Tongue (tissue), 2 donors: ENCODE measurements around the gene ARHGEF26. TPM values are rescaled to one million over a fixed set of nuclear protein-coding genes. Genes with fewer than 3 reads are reported as not detected.

ENCODE experiments used
- DNase-seq: peaks from one replicate; pipeline ENCODE4 v3.0.0-alpha.2; 2015
- total RNA-seq: library from RNA; depleted of rRNA; stranded (reverse); fragments of >200 nt; gene quantifications from one replicate; pipeline ENCODE4 v1.2.3, GENCODE V29; 2014

Gene ARHGEF26
- total RNA-seq, 1 donor from 2014 or later = 18.4 TPM

DNA sequence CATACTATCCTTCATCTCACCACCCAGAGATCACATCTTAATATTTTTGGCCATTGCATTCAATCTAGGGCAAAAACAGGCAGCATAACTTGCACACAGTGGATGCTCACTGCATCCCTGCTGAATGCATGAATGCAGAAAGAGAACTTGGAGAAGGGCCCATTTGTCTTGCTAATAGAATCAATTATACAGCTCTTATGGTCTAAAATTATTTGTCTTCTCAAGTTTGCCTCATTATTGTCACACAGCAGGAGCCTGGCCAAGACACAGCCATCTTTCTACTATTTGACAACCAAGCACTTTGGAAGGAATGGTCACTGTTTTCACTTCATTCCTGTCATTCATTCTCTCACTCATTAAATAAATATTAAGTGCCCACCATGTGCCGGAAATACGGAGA lies 1.2 kb upstream of the ARHGEF26 start:
- DNase-seq = no peak

DNA sequence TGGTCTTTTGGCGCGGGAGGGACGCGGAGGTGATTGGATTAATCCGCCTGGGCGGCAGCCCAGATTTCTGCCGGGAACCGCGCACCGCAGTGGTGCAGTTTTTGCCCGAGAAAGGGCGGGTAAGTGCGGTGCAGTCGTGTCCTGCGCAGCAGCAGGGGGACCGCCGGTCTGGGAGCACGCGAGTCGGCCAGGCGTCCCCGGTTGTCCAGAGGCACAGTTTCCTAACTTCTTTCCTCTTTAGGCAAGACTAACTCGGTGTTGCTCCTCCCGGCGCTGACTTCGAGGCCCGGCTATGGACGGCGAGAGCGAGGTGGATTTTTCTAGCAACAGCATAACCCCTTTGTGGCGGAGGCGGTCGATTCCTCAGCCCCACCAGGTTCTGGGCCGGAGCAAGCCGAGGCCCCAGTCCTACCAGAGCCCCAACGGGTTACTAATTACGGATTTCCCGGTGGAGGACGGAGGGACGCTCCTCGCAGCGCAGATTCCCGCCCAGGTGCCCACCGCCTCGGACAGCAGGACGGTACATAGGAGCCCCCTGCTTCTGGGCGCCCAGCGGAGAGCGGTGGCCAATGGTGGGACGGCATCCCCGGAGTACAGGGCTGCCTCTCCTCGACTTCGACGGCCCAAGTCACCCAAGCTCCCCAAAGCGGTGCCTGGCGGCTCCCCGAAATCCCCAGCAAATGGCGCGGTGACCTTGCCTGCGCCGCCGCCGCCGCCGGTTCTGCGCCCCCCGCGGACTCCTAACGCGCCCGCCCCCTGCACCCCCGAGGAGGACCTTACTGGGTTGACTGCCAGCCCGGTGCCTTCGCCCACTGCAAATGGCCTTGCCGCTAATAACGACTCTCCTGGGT lies 736 bp downstream of the ARHGEF26 start:
- DNase-seq = peak; percentile 63

DNA sequence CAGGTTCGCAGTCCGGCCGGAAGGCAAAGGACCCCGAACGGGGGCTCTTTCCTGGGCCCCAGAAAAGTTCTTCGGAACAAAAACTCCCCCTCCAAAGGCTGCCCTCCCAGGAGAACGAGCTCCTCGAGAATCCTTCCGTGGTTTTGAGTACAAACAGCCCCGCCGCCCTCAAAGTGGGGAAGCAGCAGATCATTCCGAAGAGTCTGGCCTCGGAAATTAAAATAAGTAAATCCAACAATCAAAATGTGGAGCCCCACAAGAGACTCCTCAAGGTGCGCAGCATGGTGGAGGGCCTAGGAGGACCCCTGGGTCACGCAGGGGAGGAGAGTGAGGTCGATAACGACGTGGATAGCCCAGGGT lies 1.3 kb downstream of the ARHGEF26 start:
- peak; percentile 28 for DNase-seq

DNA sequence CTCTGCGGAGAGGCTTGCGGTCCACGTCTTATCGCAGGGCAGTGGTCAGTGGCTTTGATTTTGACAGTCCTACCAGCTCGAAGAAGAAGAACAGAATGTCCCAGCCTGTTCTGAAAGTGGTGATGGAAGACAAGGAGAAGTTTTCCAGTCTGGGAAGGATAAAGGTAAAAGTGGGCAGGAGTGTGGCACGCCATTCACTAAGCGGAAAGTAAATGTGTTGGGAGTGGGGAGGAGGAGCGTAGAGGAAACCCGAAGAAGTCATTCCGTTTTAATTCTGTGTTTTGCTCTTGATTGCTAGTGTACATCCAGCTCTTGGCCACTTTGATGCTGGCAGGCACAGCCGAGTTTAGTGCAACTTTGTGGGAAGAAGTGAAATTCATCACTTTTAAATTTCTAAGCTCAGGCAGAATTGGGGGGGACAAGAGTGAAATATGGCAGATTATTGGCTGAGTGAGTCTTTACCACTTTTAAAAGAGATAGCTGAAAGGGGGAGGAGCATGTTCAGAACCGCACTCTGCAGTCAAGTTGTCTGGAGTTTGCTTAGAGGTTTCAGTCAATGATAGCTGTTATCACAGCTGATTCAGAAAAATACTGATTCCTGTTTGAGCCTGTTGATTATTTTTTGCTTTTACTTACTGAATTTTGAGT lies 1.8 kb downstream of the ARHGEF26 start:
- peak; percentile 51 for DNase-seq

DNA sequence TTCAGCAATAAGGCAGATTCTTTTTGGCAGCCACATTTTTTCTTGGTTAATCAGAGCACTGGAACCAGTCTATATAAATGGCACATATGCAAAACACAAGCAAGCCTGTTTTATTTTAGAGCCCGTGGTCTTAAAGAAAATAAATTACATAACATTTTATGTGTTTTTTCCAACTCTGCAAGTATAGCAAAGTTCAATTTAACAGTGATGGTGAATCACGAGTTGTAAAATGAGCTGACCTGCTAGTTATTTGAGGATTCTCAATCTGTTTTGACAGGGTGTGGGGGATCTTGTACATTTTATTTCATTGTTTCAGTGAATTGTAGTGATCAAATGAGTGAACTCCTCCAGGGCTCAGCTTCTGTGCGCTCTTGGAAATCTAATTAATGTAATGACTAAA lies 2.7 kb downstream of the ARHGEF26 start:
- DNase-seq = peak; percentile 12

DNA sequence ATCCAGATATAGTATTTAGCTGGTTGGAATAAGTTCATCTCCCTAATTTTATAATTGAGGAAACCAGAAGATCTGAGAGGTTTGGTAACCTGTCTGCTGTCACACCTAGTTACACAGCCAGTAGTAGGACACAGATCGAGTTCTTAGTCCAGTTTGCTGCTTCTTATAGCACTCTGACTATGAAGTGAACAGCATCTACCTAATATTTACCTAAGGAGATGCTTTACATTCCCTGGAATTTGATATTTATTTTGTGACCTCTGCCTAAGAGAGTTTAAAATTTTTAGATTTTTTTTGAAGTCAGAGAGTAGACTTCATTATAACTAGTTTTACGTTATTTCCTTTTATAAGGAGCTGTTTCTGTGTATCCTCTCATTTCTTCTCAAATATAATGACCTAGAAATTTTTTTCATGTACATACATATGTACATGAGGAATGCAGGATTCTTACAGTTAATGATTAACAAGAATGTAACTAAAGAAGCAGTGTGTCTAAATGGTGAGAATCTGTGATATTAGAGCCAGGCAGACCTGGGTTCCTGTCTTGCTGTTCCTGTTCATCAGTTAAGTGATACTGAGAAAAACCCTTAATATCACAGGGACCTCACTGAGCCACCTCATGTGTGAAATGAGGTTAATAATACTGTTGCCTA lies 4.3 kb downstream of the ARHGEF26 start:
- DNase-seq = no peak

DNA sequence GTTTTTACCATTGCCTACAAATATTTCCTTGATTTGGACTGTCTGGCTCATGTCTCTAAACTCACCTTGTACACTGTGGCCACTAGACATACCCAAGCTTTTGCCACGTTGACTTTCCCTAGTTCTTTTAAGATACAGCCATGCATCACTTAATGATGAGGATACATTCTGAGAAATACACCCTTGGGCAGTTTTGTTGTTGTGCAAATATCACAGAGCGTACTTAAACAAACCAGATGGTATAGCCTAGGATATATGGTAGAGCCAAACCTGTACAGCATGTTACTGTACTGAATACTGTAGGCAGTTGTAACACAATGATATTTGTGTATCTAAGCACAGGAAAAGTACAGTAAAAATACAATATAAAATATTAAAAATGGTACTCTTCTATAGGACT lies 5.5 kb downstream of the ARHGEF26 start:
- DNase-seq = no peak

DNA sequence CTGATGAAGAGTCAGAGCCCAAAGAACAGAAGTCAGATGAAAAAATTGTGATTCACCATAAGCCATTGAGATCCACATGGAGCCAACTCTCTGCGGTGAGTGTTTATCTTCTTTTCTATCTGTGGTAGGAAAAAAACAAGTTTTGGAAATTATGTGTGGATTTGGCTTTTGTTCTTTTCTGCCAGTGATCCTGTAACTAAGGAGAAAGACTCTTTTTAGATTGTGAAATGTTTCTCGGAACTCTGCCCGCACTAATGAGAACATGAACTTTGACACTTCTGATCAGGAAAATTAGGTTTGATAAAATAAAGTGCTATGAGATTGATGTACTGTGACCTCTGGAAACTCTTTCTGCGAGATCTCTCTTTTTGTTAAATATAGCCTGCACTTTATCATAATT lies 8.4 kb downstream of the ARHGEF26 start:
- no peak for DNase-seq

DNA sequence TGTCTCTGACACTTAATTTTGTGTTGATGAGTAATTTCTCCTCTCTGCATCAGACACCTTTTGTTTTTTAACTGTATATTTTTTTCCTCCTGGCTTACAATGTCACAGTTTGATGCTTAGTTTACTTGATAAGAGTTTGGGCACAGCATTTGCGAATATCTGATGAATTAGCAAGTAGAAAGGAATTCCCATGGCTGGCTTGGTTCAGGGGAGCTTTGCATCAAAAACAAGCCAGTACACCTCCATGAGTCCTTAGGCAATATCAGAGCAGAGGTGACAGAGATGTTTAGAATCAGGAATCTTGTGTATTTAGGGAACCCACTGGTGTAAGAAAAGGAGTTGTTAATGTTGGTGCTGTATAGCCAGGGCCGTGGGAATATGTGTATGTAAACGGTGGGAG lies 9.3 kb downstream of the ARHGEF26 start:
- no peak for DNase-seq

DNA sequence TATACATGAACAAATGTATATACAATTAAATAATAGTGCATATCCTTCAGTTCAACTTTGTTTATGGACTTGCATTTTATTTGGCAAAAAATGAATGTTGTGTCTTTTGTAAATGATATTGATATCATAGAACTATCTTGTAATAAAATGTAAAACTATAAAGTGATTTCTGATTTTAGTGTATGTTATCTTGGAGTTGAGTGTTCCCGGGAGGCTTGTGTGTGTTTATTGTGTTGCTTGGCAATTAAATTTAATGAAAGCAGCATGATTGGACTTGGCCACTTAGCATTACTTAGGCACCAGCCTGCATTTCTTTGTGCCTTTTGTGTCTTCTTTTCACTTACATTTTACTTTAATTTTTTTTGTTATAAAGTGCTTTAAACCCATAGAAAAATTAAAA lies 10.6 kb downstream of the ARHGEF26 start:
- no peak for DNase-seq

DNA sequence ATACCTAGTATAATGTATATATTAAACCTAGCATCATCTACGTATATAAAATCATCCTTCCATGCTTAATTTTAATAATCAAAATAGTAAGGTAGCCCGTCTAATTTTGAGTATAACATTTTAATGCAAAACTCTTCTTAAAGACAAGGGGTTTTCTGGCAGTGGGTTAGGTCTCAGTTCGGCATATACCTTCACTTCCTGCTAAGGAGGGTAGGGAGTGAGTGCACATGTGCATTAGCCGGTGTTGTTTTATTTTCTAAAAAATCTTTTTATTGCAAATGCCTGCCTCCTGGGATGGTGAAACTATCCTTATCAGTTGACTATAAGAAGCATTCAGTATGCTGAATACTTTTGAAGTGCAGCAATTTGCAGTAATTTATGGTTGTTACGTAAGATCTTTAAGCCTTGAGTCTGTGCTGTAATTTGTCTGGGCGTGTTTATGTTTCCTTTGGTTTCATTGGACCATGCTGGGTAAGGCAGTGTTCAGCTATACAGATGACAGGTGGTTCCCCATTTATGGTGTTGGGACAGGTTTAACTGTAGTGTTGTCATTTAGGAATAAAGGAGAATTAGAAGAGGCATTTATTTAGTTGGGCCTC lies 11.7 kb downstream of the ARHGEF26 start:
- DNase-seq = no peak

DNA sequence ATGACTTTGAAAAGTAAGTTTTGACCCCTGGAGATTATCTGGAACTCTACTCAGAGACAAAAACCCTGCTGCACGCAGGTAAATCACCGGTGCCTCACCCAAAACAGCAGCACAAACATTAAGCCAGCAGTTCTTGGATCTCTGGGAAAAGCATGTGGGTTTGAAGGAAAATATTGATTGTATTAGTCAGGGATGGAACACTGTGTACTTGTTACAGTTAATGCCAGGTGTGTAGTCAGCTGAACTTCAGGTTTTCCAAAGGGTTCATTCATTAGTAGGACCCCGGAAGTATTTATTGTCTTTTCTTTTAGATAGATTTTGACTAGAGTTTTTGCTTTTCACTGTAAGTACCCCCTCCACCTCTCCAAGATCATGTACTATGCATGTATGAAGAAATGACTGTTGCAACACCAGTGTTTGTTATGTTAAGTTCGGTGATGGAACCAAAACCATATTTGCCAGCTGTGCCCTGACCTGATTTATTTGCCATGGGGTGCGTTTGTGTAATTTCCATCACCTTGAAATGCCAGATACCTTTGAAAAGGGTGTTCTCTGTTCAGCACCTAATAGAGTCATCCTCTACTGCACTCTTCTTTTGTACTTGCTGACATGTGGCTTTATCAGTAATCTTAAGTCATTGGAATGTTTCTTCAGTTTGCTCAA lies 14.5 kb downstream of the ARHGEF26 start:
- no peak for DNase-seq

DNA sequence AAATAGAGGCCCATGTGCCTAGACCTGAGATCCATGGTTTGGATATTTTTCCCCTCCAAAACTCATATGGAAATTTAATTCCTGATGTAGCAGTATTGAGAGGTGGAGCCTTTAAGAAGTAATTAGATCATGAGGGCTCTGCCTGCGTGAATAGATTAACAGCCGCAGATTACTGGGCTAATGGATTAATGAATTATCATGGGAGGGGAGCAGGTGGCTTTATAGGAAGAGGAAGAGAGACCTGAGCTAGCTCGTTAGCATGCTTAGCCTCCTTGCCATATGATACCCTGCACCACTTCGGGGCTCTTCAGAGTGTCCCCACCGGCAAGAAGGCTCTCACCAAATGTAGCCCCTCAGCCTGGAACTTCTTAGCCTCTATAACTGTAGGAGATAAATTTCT lies 15.8 kb downstream of the ARHGEF26 start:
- no peak for DNase-seq

DNA sequence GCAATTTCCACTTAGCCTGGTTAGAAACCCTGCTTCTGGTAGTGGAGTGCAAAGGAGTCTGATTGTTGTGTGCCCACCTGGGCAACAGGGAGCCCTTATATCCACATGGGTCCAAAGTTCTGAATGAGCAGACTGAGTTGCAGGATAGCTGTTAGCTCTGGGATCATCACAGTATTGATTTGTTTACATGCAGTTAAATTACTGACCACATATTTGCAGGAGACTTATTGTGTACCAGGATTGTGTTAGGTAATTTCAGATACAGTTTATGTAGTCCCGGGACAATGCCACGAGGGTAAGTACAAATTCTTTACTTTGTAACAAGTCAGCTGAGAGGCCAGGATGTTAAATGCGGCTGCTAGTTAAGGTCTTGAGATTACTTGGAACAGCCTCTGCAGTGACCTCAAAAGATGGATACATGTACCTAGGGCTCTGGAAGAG lies 18.8 kb downstream of the ARHGEF26 start:
- no peak for DNase-seq

DNA sequence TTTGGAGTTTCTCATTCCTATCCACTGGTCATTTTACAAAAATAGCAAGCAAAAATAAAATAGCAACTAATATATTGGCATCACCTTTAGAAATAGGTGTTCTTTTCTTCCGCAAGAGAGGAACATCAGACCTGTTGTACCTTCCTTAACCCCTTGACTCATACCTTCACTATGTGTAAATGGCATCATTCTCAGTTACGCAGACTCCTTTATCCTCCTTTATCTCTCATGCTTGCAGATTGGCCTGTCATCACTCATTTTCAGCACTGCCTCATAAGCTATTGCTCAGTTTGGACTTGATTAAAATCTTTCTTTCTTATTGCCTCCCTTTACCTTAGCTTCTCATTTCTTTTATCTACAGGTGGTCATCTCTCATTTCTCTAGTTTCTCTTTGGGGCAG lies 21.4 kb downstream of the ARHGEF26 start:
- DNase-seq = no peak

DNA sequence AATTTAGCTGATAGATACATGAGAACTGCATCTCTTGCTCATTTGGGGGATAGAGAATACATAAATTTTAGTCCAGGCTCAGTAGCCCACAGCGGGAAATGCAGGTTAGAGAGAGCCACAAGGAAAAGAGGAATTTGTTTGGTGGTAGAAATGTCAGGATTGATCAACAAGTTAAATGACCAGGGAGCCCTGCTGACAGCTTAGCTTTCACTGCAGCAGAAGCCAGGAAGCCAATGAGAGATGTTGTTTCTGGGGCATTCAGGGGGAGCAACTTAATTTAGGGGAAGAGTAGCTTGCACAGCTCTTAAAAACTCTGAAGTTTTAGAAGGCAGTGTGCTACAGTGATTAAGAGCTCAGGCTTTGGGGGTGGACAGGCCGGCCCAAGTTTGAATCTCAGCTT lies 22.7 kb downstream of the ARHGEF26 start:
- DNase-seq = no peak

DNA sequence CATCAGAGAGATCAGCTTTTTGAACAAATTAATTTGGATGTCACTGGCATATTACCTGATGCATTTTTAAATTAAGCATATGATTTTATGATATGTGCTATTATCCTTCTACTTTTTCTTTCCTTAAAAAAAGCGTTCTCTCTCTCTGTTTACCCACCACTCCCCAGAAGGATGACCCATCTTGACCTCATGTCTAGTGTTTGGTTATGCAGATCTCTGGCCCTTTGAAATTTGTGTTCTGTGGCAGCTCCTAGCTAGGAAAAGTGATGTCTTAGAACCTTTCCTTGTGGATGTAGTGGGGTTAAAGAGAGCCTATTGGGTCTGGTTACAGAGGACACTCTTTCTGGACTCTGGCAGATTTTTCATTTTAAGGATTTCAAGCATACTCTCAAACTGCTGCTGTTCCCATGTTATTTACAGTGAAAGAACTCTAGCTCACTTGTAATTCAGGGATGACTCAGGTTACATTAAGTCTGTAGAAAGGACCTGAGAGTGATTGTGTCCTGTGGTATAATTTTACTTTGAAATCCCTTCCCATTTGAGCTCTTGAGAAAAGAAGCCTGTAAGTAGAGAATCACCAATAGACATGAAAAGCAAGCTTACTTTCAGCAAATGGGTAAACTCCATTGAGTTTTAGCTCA lies 23.8 kb downstream of the ARHGEF26 start:
- no peak for DNase-seq

DNA sequence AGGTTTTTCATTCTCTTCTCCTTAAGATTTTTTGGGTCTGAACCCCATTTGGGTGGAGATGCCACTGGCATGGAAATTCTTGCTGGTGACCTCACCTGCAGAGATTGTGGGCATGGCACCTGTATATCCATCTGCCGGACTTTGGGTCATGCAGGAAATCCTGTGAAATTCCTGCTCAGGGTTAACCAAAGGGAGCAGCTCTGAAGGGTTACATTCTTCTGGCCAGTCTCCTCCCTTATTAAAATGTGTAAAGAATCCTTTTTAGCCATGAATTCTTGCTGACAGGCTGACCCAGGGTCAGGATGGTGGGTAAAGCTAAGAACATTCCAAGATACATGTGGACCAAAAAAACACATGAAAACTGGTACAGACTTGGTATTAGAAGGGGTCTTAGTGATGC lies 27.4 kb downstream of the ARHGEF26 start:
- no peak for DNase-seq

DNA sequence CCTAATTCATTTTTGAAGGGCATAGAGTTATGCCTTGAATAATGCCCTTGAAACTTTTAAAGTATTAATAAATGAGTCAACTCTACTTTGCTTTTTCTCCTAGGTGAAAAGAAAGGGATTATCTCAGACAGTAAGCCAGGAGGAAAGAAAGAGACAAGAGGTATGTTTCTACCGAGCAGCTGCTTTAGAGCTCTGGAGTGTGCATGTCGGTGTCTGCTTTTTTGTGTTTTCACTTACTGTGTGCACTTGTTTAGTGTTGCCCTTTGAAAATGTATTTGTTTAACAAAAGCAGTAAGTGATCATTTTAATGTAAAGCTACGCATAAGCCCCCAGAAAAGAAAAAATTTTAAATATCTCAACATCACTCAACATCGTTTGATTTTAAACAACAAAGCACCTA lies 28.1 kb downstream of the ARHGEF26 start:
- no peak for DNase-seq

DNA sequence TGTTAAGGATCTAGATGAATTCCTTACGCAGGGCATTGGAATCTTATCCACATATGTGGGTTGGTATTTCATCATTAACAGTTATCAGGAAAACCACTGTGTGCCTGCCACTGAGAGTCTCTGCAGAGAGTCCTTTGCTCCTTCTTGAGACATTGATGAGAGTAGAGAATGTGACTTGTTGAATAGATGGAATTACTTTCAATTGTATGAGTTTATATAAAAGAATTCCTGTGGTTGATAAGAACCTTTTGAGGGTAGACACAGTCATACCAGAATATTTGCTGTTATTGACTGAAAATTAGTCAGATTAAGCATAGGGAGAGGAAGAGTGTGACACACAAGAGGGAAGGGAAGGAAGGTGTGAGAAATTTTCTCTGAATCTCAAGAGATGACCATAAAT lies 30.8 kb downstream of the ARHGEF26 start:
- DNase-seq = no peak

DNA sequence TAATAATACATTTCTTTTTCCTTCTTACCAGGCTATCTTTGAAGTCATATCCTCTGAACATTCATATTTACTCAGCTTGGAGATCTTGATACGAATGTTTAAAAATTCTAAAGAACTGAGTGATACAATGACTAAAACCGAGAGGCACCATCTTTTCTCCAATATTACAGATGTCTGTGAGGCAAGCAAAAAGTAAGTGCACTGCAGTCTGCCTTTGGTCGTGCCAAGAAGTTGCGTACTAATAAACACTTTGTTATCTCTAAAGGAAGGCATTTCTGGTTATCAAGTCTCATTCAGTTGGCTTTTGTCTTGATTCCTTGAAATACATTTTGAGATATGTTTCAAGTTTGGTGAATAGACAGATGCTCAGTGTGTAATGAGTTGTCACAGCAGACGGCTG lies 31.6 kb downstream of the ARHGEF26 start:
- DNase-seq = no peak

DNA sequence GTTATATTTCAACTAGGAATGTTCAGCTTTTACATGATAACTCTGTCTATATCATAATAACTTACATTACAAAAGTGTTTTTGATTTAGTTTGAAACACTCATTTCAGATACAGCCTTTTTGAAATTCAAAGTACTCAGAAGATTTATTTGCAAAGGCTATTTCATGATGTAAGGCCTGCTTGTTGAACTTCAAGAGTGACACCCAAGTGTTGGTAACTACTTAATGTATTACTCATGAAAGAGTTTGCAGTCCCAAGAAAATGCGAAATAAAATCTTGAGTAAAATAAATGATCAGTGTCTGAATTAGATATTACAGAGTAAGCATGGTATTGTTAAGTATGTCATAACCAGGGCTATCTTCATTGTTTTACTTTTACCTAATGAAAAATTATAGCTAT lies 35.3 kb downstream of the ARHGEF26 start:
- DNase-seq = no peak
